A549 (cell line): Measurements from ENCODE around the gene CCN5. TPM values are rescaled to one million over a fixed set of nuclear protein-coding genes. Genes with fewer than 3 reads are reported as not detected.
A peak's percentile ranks its signal among the peaks of the same experiment; 100 is the strongest.

Experiments
- BCL3 ChIP-seq: fragments of >200 bp; sonication (Bioruptor Twin); formaldehyde crosslinking; IDR thresholded peaks from 3 replicates; pipeline ENCODE4 v1.6.1; 2016
- BHLHE40 ChIP-seq: IDR thresholded peaks from 2 replicates; pipeline ENCODE4 v1.6.1; 2012; ENCODE audit warnings: low read depth, low read length, inconsistent platforms
- CBX8 ChIP-seq: fragments of 200-600 bp; sonication (generic); IDR thresholded peaks from 2 replicates; pipeline ENCODE4 v1.6.1; 2016
- CEBPB ChIP-seq, 2 experiments: fragments of >200 bp in 1 of 2; sonication (Bioruptor Twin) in 1 of 2; formaldehyde crosslinking in 1 of 2; IDR thresholded peaks; 2 replicates each; pipeline ENCODE4 v1.6.1; 2012 to 2016
- CHD4 ChIP-seq: fragments of 200-600 bp; sonication (generic); IDR thresholded peaks from 2 replicates; pipeline ENCODE4 v1.6.1; 2016; ENCODE audit warnings: antibody characterized with exemption, mild to moderate bottlenecking, borderline replicate concordance
- EHMT2 ChIP-seq: fragments of 200-600 bp; sonication (generic); IDR thresholded peaks from 2 replicates; pipeline ENCODE4 v1.6.1; 2016; ENCODE audit warnings: antibody characterized with exemption, low read depth, mild to moderate bottlenecking, moderate library complexity
- EP300 ChIP-seq, 2 experiments: fragments of >200 bp; sonication (Bioruptor Twin); formaldehyde crosslinking; IDR thresholded peaks; 2 replicates in 1 of 2; 3 replicates in 1 of 2; pipeline ENCODE4 v1.6.1; 2016 to 2017
- FOSB ChIP-seq: fragments of 250-450 bp; sonication (Bioruptor Pico); IDR thresholded peaks from 2 replicates; pipeline ENCODE4 v1.5.0; 2020; ENCODE audit warnings: mild to moderate bottlenecking, moderate library complexity
- HDAC2 ChIP-seq: fragments of 200-600 bp; sonication (generic); IDR thresholded peaks from 2 replicates; pipeline ENCODE4 v1.6.1; 2016
- HMGXB4 ChIP-seq: fragments of 250-450 bp; sonication (Bioruptor Pico); IDR thresholded peaks from 2 replicates; pipeline ENCODE4 v1.5.0; 2021; ENCODE audit warnings: mild to moderate bottlenecking, moderate library complexity, borderline replicate concordance
- HOXB13 ChIP-seq: fragments of 250-450 bp; sonication (Bioruptor Pico); IDR thresholded peaks from 2 replicates; pipeline ENCODE4 v1.5.0; 2020; ENCODE audit warnings: low read depth, mild to moderate bottlenecking, moderate library complexity
- HOXB5 ChIP-seq: fragments of 250-450 bp; sonication (Bioruptor Pico); IDR thresholded peaks from 2 replicates; pipeline ENCODE4 v1.5.0; 2020; ENCODE audit warnings: mild to moderate bottlenecking, moderate library complexity
- JUN ChIP-seq, 2 experiments: fragments of >200 bp; sonication (Bioruptor Twin); formaldehyde crosslinking; IDR thresholded peaks; 2 replicates in 1 of 2; 3 replicates in 1 of 2; pipeline ENCODE4 v1.6.1; 2016 to 2017
- KDM1A ChIP-seq: fragments of 200-600 bp; sonication (generic); IDR thresholded peaks from 2 replicates; pipeline ENCODE4 v1.6.1; 2016; ENCODE audit warnings: low read depth, mild to moderate bottlenecking
- KDM5A ChIP-seq: fragments of 200-600 bp; sonication (generic); IDR thresholded peaks from 2 replicates; pipeline ENCODE4 v1.6.1; 2016; ENCODE audit warnings: antibody characterized with exemption, mild to moderate bottlenecking
- MYC ChIP-seq: IDR thresholded peaks from 2 replicates; pipeline ENCODE4 v1.6.1; 2012; ENCODE audit warnings: mild to moderate bottlenecking, inconsistent platforms, low read length, improper control_type of control experiment, borderline replicate concordance
- PBX3 ChIP-seq: IDR thresholded peaks from 2 replicates; pipeline ENCODE4 v1.6.1; 2012
- PHF8 ChIP-seq: fragments of 200-600 bp; sonication (generic); IDR thresholded peaks from 2 replicates; pipeline ENCODE4 v1.6.1; 2016; ENCODE audit warnings: low read depth, mild to moderate bottlenecking, antibody characterized with exemption, moderate library complexity, borderline replicate concordance
- POLR2A ChIP-seq: IDR thresholded peaks from 2 replicates; pipeline ENCODE4 v1.6.1; 2012; ENCODE audit warnings: mild to moderate bottlenecking, low read length
- POLR2AphosphoS2 ChIP-seq: conservative IDR thresholded peaks from 2 replicates; pipeline ENCODE4 v1.6.1; 2012; ENCODE audit warnings: low read length, improper control_type of control experiment, inconsistent platforms
- RARB ChIP-seq: fragments of 250-450 bp; sonication (Bioruptor Pico); IDR thresholded peaks from 2 replicates; pipeline ENCODE4 v1.8.0; 2021; ENCODE audit warnings: mild to moderate bottlenecking, moderate library complexity
- RCOR1 ChIP-seq: fragments of 150-350 bp; IDR thresholded peaks from 2 replicates; pipeline ENCODE4 v1.6.1; 2014; ENCODE audit warnings: antibody characterized with exemption, low read length, low read depth
- RNF2 ChIP-seq: fragments of 200-600 bp; sonication (generic); IDR thresholded peaks from 2 replicates; pipeline ENCODE4 v1.6.1; 2016; ENCODE audit warnings: low read depth, mild to moderate bottlenecking, antibody characterized with exemption, moderate library complexity, borderline replicate concordance
- SMC3 ChIP-seq: fragments of >200 bp; sonication (Bioruptor Twin); formaldehyde crosslinking; IDR thresholded peaks from 3 replicates; pipeline ENCODE4 v1.6.1; 2018; ENCODE audit warnings: inconsistent platforms
- TFCP2L1 ChIP-seq: fragments of 250-450 bp; sonication (Bioruptor Pico); IDR thresholded peaks from 2 replicates; pipeline ENCODE4 v1.5.0; 2021; ENCODE audit warnings: mild to moderate bottlenecking
- TP53 ChIP-seq: fragments of 250-450 bp; sonication (Bioruptor Pico); IDR thresholded peaks from 2 replicates; pipeline ENCODE4 v1.5.0; 2021; ENCODE audit warnings: mild to moderate bottlenecking, moderate library complexity
- USF2 ChIP-seq: fragments of 450-650 bp; IDR thresholded peaks from 2 replicates; pipeline ENCODE4 v1.6.1; 2014; ENCODE audit warnings: antibody characterized with exemption
- ZSCAN20 ChIP-seq: fragments of 250-450 bp; sonication (Bioruptor Pico); IDR thresholded peaks from 2 replicates; pipeline ENCODE4 v1.8.0; 2022; ENCODE audit warnings: mild to moderate bottlenecking, moderate library complexity
- polyA plus RNA-seq, 4 experiments: library from polyadenylated mRNA; depleted of rRNA in 3 of 4; stranded (reverse); fragments of >200 nt; fragmentation: RNase III in 1 of 4; extraction: RNeasy Plus Mini Kit Qiagen cat#74134 plus additional on column Dnase treatment in 1 of 4; gene quantifications; 2 replicates in 3 of 4; 3 replicates in 1 of 4; pipeline ENCODE4 v1.2.3, GENCODE V29; 2011 to 2017
- TF ChIP-seq, protein P1 (sequence below): fragments of 150-350 bp; IDR thresholded peaks from 2 replicates; pipeline ENCODE4 v1.6.1; 2014; ENCODE audit warnings: low read depth, mild to moderate bottlenecking, low read length

Gene CCN5
- polyA plus RNA-seq, 2 of the 4 experiments (the other 2 are of a cell fraction), result 9.9 to 11.1 TPM

DNA sequence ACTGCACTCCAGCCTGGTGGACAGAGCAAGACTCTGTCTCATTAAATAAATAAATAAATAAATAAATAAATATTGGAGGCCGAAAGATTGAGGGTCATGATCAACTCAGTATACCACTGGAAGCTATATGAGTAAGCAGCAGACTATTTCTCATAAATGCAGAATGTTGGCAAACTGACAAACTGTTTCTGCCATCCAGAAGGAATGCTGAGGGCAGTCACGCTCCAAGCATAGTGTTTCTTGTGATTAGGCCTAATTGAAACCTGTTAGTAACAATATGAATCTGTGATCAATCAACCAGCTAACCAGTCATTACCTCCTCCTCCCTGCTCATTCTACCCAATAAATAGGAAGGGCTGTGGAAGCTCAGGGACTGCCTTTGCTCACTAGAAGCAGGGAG, 15.3 kb downstream of the CCN5 start (continued):
- TF ChIP-seq KDM1A (no peak), POLR2AphosphoS2 (no peak), EP300 (IDR thresholded peaks at IDR 0.05) (peak; percentile 77 to 81; a peak in 4 of 5 replicates), HMGXB4 (CRISPR knock-in tag) (no peak), FOSB (CRISPR knock-in tag) (no peak), ZSCAN20 (CRISPR knock-in tag) (no peak), SMC3 (0 out of 3 replicates have a peak, but pooled peaks have one; percentile 28), USF2 (no peak), TFCP2L1 (CRISPR knock-in tag) (no peak), MYC (no peak), JUN (IDR thresholded peaks at IDR 0.05) (peak; percentile 45 to 71; a peak in 3 of 5 replicates), RCOR1 (no peak), BCL3 (peak; percentile 51; the same call in 1 of the 3 replicates), POLR2A (no peak), KDM5A (no peak), CHD4 (no peak), HOXB5 (CRISPR knock-in tag) (no peak), PHF8 (no peak), RNF2 (no peak), PBX3 (0 out of 2 replicates have a peak, but pooled peaks have one; percentile 46), HDAC2 (no peak), CEBPB (IDR thresholded peaks at IDR 0.05) (peak in 1 of 2 experiments; percentile 81; a peak in 2 of 4 replicates), BHLHE40 (no peak), EHMT2 (no peak), RARB (CRISPR knock-in tag) (no peak), TP53 (no peak), HOXB13 (CRISPR knock-in tag) (0 out of 2 replicates have a peak, but pooled peaks have one; percentile 27), CBX8 (no peak)
- TF ChIP-seq, protein P1, sequence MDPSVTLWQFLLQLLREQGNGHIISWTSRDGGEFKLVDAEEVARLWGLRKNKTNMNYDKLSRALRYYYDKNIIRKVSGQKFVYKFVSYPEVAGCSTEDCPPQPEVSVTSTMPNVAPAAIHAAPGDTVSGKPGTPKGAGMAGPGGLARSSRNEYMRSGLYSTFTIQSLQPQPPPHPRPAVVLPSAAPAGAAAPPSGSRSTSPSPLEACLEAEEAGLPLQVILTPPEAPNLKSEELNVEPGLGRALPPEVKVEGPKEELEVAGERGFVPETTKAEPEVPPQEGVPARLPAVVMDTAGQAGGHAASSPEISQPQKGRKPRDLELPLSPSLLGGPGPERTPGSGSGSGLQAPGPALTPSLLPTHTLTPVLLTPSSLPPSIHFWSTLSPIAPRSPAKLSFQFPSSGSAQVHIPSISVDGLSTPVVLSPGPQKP, result no peak
